IMR-90 (cell line): ENCODE results near the gene EHBP1. TPM values are rescaled to one million over a fixed set of nuclear protein-coding genes. Genes with fewer than 3 reads are reported as not detected.

ENCODE experiments used
- ATAC-seq: fragments of 200-7000 bp; cut with Tn5 transposase; 2 replicates; pipeline ENCODE4 v1.9.1; 2020; ENCODE audit warnings: low read depth, mild to moderate bottlenecking, moderate library complexity
- BruUV-seq: library from RNA; stranded (reverse); fragments of 400-500 nt; replicated peaks from 2 replicates; lab custom pipeline; 2021; lab: Mats Ljungman, UMichigan
- CTCF ChIA-PET: fragments of 300-600 bp; formaldehyde crosslinking; extraction: SDS; loops from one replicate; lab custom pipeline; 2021; ENCODE audit warnings: antibody characterized with exemption; lab: Yijun Ruan, JAX
- POLR2A ChIA-PET: fragments of 300-600 bp; sonication (Branson Sonifier 250); formaldehyde crosslinking; loops from one replicate; lab custom pipeline; 2022; ENCODE audit warnings: antibody characterized with exemption; ENCODE audit not compliant: unreplicated experiment; lab: Charles Lee
- DNase-seq: peaks from one replicate; pipeline ENCODE4 v3.0.0; 2013
- H2AFZ ChIP-seq: replicated peaks from 2 replicates; pipeline ENCODE3; 2013; ENCODE audit warnings: low read length, mild to moderate bottlenecking; ENCODE audit not compliant: poor library complexity
- H2AK5ac ChIP-seq: 2 replicates; pipeline ENCODE4 v1.6.1; 2013; ENCODE audit warnings: low read depth, low read length, inconsistent platforms
- H2AK9ac ChIP-seq: replicated peaks from 2 replicates; pipeline ENCODE3; 2013; ENCODE audit warnings: mild to moderate bottlenecking, low read depth, low read length, moderate library complexity; ENCODE audit not compliant: poor library complexity
- H2BK120ac ChIP-seq: 2 replicates; pipeline ENCODE4 v1.6.1; 2013; ENCODE audit warnings: low read depth, low read length, inconsistent platforms
- H2BK15ac ChIP-seq: 3 replicates; pipeline ENCODE4 v1.6.1; 2013; ENCODE audit warnings: low read depth, low read length, inconsistent platforms
- H2BK20ac ChIP-seq: 2 replicates; pipeline ENCODE4 v1.6.1; 2013; ENCODE audit warnings: low read depth, mild to moderate bottlenecking, inconsistent platforms, low read length, moderate library complexity
- H2BK5ac ChIP-seq: 2 replicates; pipeline ENCODE4 v1.6.1; 2013; ENCODE audit warnings: mild to moderate bottlenecking, low read depth, low read length, inconsistent platforms; ENCODE audit not compliant: poor library complexity, severe bottlenecking
- H3K14ac ChIP-seq: replicated peaks from 2 replicates; pipeline ENCODE4 v1.6.1; 2013; ENCODE audit warnings: low read depth, low read length, inconsistent platforms
- H3K18ac ChIP-seq: 2 replicates; pipeline ENCODE4 v1.6.1; 2013; ENCODE audit warnings: low read depth, low read length, control low read depth
- H3K23ac ChIP-seq: 2 replicates; pipeline ENCODE4 v1.6.1; 2013; ENCODE audit warnings: low read depth, low read length, inconsistent platforms
- H3K27ac ChIP-seq: 2 replicates; pipeline ENCODE4 v1.5.1; 2013; ENCODE audit warnings: mild to moderate bottlenecking, control low read depth, low read length; ENCODE audit not compliant: insufficient read depth
- H3K27me3 ChIP-seq: 2 replicates; pipeline ENCODE4 v1.6.1; 2013; ENCODE audit warnings: low read length; ENCODE audit not compliant: control insufficient read depth, insufficient read depth
- H3K36me3 ChIP-seq: 2 replicates; pipeline ENCODE4 v1.6.1; 2013; ENCODE audit warnings: low read length, mixed read lengths; ENCODE audit not compliant: control insufficient read depth, insufficient read depth
- H3K4ac ChIP-seq: 2 replicates; pipeline ENCODE4 v1.6.1; 2013; ENCODE audit warnings: low read depth, low read length, inconsistent platforms
- H3K4me1 ChIP-seq: 2 replicates; pipeline ENCODE4 v1.6.1; 2013; ENCODE audit warnings: low read length, mixed read lengths; ENCODE audit not compliant: control insufficient read depth, insufficient read depth
- H3K4me2 ChIP-seq: 2 replicates; pipeline ENCODE4 v1.6.1; 2013; ENCODE audit warnings: low read depth, mild to moderate bottlenecking, control low read depth, low read length, moderate library complexity
- H3K4me3 ChIP-seq: 2 replicates; pipeline ENCODE4 v1.5.1; 2013; ENCODE audit warnings: low read depth, mild to moderate bottlenecking, control low read depth, low read length, moderate library complexity; ENCODE audit not compliant: insufficient read depth
- H3K56ac ChIP-seq: 2 replicates; pipeline ENCODE4 v1.6.1; 2013; ENCODE audit warnings: low read length, inconsistent platforms; ENCODE audit not compliant: insufficient read depth; ENCODE audit errors: extremely low read depth
- H3K79me1 ChIP-seq, 2 experiments: 2 replicates each; pipeline ENCODE4 v1.6.1; 2013; ENCODE audit warnings: low read length in 2 of 2, inconsistent platforms in 1 of 2, low read depth in 1 of 2
- H3K9ac ChIP-seq: 2 replicates; pipeline ENCODE4 v1.6.1; 2013; ENCODE audit warnings: low read depth, low read length, control low read depth
- H3K9me1 ChIP-seq: 2 replicates; pipeline ENCODE4 v1.6.1; 2013; ENCODE audit warnings: low read length, inconsistent platforms; ENCODE audit not compliant: insufficient read depth
- H3K9me3 ChIP-seq: 2 replicates; pipeline ENCODE4 v1.6.1; 2013; ENCODE audit warnings: low read length; ENCODE audit not compliant: control insufficient read depth, insufficient read depth
- H4K20me1 ChIP-seq: 2 replicates; pipeline ENCODE4 v1.6.1; 2013; ENCODE audit warnings: low read length, inconsistent platforms; ENCODE audit not compliant: insufficient read depth
- H4K5ac ChIP-seq: 2 replicates; pipeline ENCODE4 v1.6.1; 2013; ENCODE audit warnings: mild to moderate bottlenecking, low read depth, low read length, control low read depth
- H4K8ac ChIP-seq, 2 experiments: 2 replicates each; pipeline ENCODE4 v1.6.1; 2013; ENCODE audit warnings: low read depth in 2 of 2, low read length in 2 of 2, control low read depth in 1 of 2, inconsistent platforms in 1 of 2
- H4K91ac ChIP-seq: 2 replicates; pipeline ENCODE4 v1.6.1; 2013; ENCODE audit warnings: low read depth, low read length, inconsistent platforms; ENCODE audit not compliant: insufficient read depth
- BHLHE40 ChIP-seq: fragments of 150-350 bp; IDR thresholded peaks from 2 replicates; pipeline ENCODE4 v1.6.1; 2016; ENCODE audit warnings: mild to moderate bottlenecking, low read depth, low read length
- CEBPB ChIP-seq: IDR thresholded peaks from 2 replicates; pipeline ENCODE4 v1.6.1; 2012; ENCODE audit warnings: low read depth, low read length, improper control_type of control experiment
- MAFK ChIP-seq: IDR thresholded peaks from 2 replicates; pipeline ENCODE4 v1.6.1; 2012; ENCODE audit warnings: low read depth, low read length, improper control_type of control experiment
- MAZ ChIP-seq: IDR thresholded peaks from 2 replicates; pipeline ENCODE4 v1.6.1; 2012; ENCODE audit warnings: low read depth, mild to moderate bottlenecking, low read length, improper control_type of control experiment, moderate library complexity, borderline replicate concordance
- NFE2L2 ChIP-seq: fragments of 150-350 bp; IDR thresholded peaks from 2 replicates; pipeline ENCODE4 v1.6.1; 2016; ENCODE audit warnings: low read depth, mild to moderate bottlenecking, low read length
- RAD21 ChIP-seq: IDR thresholded peaks from 2 replicates; pipeline ENCODE4 v1.6.1; 2012; ENCODE audit warnings: low read length, improper control_type of control experiment
- RCOR1 ChIP-seq: IDR thresholded peaks from 2 replicates; pipeline ENCODE4 v1.6.1; 2012; ENCODE audit warnings: mild to moderate bottlenecking, low read length, improper control_type of control experiment; ENCODE audit not compliant: insufficient replicate concordance
- RFX5 ChIP-seq: IDR thresholded peaks from 2 replicates; pipeline ENCODE4 v1.8.0; 2012; ENCODE audit warnings: low read depth, mild to moderate bottlenecking, low read length, moderate library complexity
- SMC3 ChIP-seq: fragments of 150-350 bp; IDR thresholded peaks from 2 replicates; pipeline ENCODE4 v1.6.1; 2016; ENCODE audit warnings: low read depth, mild to moderate bottlenecking, antibody characterized with exemption, low read length, moderate library complexity
- WGBS, 2 experiments: methylation state at CpG; one replicate each; pipeline versions ENCODE4 v1.1.5 to v1.1.7; 2013; ENCODE audit warnings: missing lambda C conversion rate in 2 of 2; ENCODE audit not compliant: insufficient read length in 1 of 2; ENCODE audit errors: extremely low coverage in 2 of 2; 5-methylcytosine and 5-hydroxymethylcytosine counted together
- dilution Hi-C: fragments of 300-500 bp; cut with HindIII; formaldehyde crosslinking; loops from one replicate; pipeline ENCODE4 v1.14.3; 2018; ENCODE audit warnings: low sequenced_read_pairs; ENCODE audit not compliant: unreplicated experiment
- in situ Hi-C: fragments of 300-500 bp; cut with MboI; formaldehyde crosslinking; loops from 3 replicates; pipeline ENCODE4 v1.14.3; 2019; ENCODE audit warnings: low sequenced_read_pairs, inconsistent platforms, mixed read lengths
- intact Hi-C: fragments of 100-400 bp; cut with micrococcal nuclease; formaldehyde crosslinking; loops from 2 replicates; pipeline ENCODE4 v1.10.0; 2022
- polyA plus RNA-seq, 3 experiments: library from polyadenylated mRNA; depleted of rRNA; stranded (reverse); fragments of >200 nt; gene quantifications; 2 replicates each; pipeline ENCODE4 v1.2.3, GENCODE V29; 2012; ENCODE audit warnings: low replicate concordance in 1 of 3
- total RNA-seq: library from RNA; depleted of rRNA; stranded (reverse); fragments of >200 nt; gene quantifications from 2 replicates; pipeline ENCODE4 v1.2.3, GENCODE V29; 2012
- TF ChIP-seq, protein P1 (sequence below): conservative IDR thresholded peaks from 2 replicates; pipeline ENCODE4 v1.5.1; 2012; ENCODE audit warnings: mild to moderate bottlenecking, low read depth, low read length, improper control_type of control experiment
- TF ChIP-seq, protein P2 (sequence below): fragments of 150-350 bp; IDR thresholded peaks from 2 replicates; pipeline ENCODE4 v1.6.1; 2017; ENCODE audit warnings: mild to moderate bottlenecking, antibody characterized with exemption, low read length, low read depth

The EHBP1 gene
- total and polyA plus RNA-seq, 2 of the 4 experiments (the other 2 are of a cell fraction): 28.3 to 44.4 TPM

DNA sequence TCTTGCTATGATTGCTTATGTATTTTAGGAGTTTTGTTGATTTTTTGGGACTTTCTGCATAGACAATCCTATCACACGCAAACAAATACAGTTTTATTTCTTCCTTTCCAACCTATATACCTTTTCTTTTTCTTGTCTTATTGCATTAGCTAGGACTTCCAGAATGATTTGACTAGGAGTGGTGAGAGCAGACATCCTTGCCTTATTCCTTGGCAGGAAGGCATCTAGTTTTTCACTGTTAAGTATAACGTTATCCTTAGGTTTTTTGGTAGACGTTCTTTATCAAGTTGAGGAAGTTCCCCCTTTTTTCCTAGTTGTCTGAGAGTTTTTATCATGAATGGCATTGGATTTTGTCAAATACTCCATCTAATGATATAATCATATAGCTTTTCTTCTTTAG lies 25.8 kb downstream of the EHBP1 start:
- POLR2A ChIA-PET: no interaction called here
- WGBS, 2 experiments: no CpG with 5 or more reads among the region's 3 CpGs
- intact Hi-C loops: no loop called here

More for the DNA sequence above, 25.8 kb downstream of the EHBP1 start:
- no peak overlapping the region for H3K14ac ChIP-seq
- H4K5ac ChIP-seq: no peak overlapping the region
- CTCF ChIA-PET: no interaction called here
- ATAC-seq (no peak), DNase-seq (no peak)
- dilution Hi-C loops: no loop called here
- H4K20me1 ChIP-seq: peaks cover 15% of the 10 kb centered on the region; the same call in 1 of the 2 replicates
- no peak overlapping the region for H2AK5ac ChIP-seq
- H3K9me1 ChIP-seq: peaks cover 4% of the 10 kb centered on the region; the same call in 1 of the 2 replicates
- no peak overlapping the region for H2BK20ac ChIP-seq
- H2BK120ac ChIP-seq: no peak overlapping the region
- no peak overlapping the region for H3K4ac ChIP-seq
- H3K4me1 ChIP-seq: peaks cover 4% of the 10 kb centered on the region; the same call in 1 of the 2 replicates
- H3K23ac ChIP-seq: no peak overlapping the region
- H2BK5ac ChIP-seq: no peak overlapping the region
- no peak overlapping the region for H3K4me2 ChIP-seq
- no peak overlapping the region for H3K9ac ChIP-seq
- no peak overlapping the region for H2BK15ac ChIP-seq
- H3K18ac ChIP-seq: no peak overlapping the region
- no TSS peak for BruUV-seq
- H3K4me3 ChIP-seq: no peak overlapping the region
- H3K27ac ChIP-seq: no peak overlapping the region
- no peak overlapping the region for H3K56ac ChIP-seq
- TF ChIP-seq SMC3 (no peak), RCOR1 (no peak), NFE2L2 (no peak), RFX5 (no peak), CEBPB (no peak), MAZ (no peak), MAFK (no peak), RAD21 (no peak), BHLHE40 (no peak)
- TF ChIP-seq, protein P1, sequence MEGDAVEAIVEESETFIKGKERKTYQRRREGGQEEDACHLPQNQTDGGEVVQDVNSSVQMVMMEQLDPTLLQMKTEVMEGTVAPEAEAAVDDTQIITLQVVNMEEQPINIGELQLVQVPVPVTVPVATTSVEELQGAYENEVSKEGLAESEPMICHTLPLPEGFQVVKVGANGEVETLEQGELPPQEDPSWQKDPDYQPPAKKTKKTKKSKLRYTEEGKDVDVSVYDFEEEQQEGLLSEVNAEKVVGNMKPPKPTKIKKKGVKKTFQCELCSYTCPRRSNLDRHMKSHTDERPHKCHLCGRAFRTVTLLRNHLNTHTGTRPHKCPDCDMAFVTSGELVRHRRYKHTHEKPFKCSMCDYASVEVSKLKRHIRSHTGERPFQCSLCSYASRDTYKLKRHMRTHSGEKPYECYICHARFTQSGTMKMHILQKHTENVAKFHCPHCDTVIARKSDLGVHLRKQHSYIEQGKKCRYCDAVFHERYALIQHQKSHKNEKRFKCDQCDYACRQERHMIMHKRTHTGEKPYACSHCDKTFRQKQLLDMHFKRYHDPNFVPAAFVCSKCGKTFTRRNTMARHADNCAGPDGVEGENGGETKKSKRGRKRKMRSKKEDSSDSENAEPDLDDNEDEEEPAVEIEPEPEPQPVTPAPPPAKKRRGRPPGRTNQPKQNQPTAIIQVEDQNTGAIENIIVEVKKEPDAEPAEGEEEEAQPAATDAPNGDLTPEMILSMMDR: no peak
- TF ChIP-seq, protein P2, sequence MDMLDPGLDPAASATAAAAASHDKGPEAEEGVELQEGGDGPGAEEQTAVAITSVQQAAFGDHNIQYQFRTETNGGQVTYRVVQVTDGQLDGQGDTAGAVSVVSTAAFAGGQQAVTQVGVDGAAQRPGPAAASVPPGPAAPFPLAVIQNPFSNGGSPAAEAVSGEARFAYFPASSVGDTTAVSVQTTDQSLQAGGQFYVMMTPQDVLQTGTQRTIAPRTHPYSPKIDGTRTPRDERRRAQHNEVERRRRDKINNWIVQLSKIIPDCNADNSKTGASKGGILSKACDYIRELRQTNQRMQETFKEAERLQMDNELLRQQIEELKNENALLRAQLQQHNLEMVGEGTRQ: no peak
- no peaks in the 10 kb centered on the region for H3K36me3 ChIP-seq
- H2AK9ac ChIP-seq: no peak overlapping the region
- peaks cover 7 to 38% of the 10 kb centered on the region in 2 experiments for H3K79me1 ChIP-seq
- no peak overlapping the region for H4K91ac ChIP-seq
- no peak overlapping the region for H2AFZ ChIP-seq
- in situ Hi-C loops: no loop called here
- H3K27me3 ChIP-seq: no peaks in the 10 kb centered on the region
- H4K8ac ChIP-seq: no peak overlapping the region
- H3K9me3 ChIP-seq: no peaks in the 10 kb centered on the region
